Measurements from ENCODE around the gene ULK4. TPM values are rescaled to one million over a fixed set of nuclear protein-coding genes. Genes with fewer than 3 reads are reported as not detected.
"Not testable (repeated sequence)": the region's sequence is repeated elsewhere in the genome, so short reads cannot be mapped to it uniquely, and the experiment has no call there.

ULK4 gene
- total RNA-seq, 2 donors from 2014 or later: 7.0 to 7.7 TPM

- no peak overlapping the region for H3K4me3 Mint-ChIP-seq
- H3K27ac Mint-ChIP-seq: no peak overlapping the region
- H3K27me3 Mint-ChIP-seq: no peaks in the 10 kb centered on the region
- H3K9me3 Mint-ChIP-seq: peaks cover 4% of the 10 kb centered on the region
- peaks cover 14% of the 10 kb centered on the region for H3K36me3 Mint-ChIP-seq (ENCODE audit: low read depth)
- no peak for ATAC-seq (replicated peaks)
- no peaks in the 10 kb centered on the region for H3K4me1 Mint-ChIP-seq
Observed at GRCh38 chr3:41688595-41689380, 273.1 kb downstream of the ULK4 start.

GRCh38 chr3:41684797-41685735 is 276.8 kb downstream of the ULK4 start:
- Mint-ChIP-seq H3K36me3 (ENCODE audit: low read depth) (peaks cover 21% of the 10 kb centered on the region), H3K27me3 (no peaks in the 10 kb centered on the region)

GRCh38 chr3:41683666-41684350 is 278.1 kb downstream of the ULK4 start:
- no peak for ATAC-seq (replicated peaks)
- H3K9me3 Mint-ChIP-seq: no peaks in the 10 kb centered on the region
- H3K4me3 Mint-ChIP-seq: no peak overlapping the region
- H3K36me3 Mint-ChIP-seq (ENCODE audit: low read depth): peaks cover 21% of the 10 kb centered on the region
- H3K27ac Mint-ChIP-seq: no peak overlapping the region
- H3K4me1 Mint-ChIP-seq: no peaks in the 10 kb centered on the region
- no peaks in the 10 kb centered on the region for H3K27me3 Mint-ChIP-seq

More at GRCh38 chr3:41684797-41685735, 276.8 kb downstream of the ULK4 start:
- Mint-ChIP-seq H3K27ac (no peak overlapping the region), H3K4me3 (no peak overlapping the region), H3K4me1 (no peaks in the 10 kb centered on the region), H3K9me3 (no peaks in the 10 kb centered on the region)
- ATAC-seq (replicated peaks): no peak

- no peaks in the 10 kb centered on the region for H3K4me1 Mint-ChIP-seq
- no peak for ATAC-seq (replicated peaks)
- H3K4me3 Mint-ChIP-seq: no peak overlapping the region
- H3K27ac Mint-ChIP-seq: no peak overlapping the region
- peaks cover 21% of the 10 kb centered on the region for H3K36me3 Mint-ChIP-seq (ENCODE audit: low read depth)
- no peaks in the 10 kb centered on the region for H3K27me3 Mint-ChIP-seq
- H3K9me3 Mint-ChIP-seq: no peaks in the 10 kb centered on the region
Observed at GRCh38 chr3:41682996-41683395, 278.9 kb downstream of the ULK4 start.

- no peak overlapping the region for H3K27ac Mint-ChIP-seq
- H3K9me3 Mint-ChIP-seq: no peaks in the 10 kb centered on the region
- H3K36me3 Mint-ChIP-seq (ENCODE audit: low read depth): peaks cover 21% of the 10 kb centered on the region
- H3K4me3 Mint-ChIP-seq: no peak overlapping the region
- no peak for ATAC-seq (replicated peaks)
- no peaks in the 10 kb centered on the region for H3K4me1 Mint-ChIP-seq
- no peaks in the 10 kb centered on the region for H3K27me3 Mint-ChIP-seq
Observed at GRCh38 chr3:41682382-41682781, 279.5 kb downstream of the ULK4 start.

GRCh38 chr3:41681479-41681878 is 280.4 kb downstream of the ULK4 start:
- no peak for ATAC-seq (replicated peaks)
- Mint-ChIP-seq H3K4me3 (no peak overlapping the region), H3K4me1 (no peaks in the 10 kb centered on the region), H3K27ac (no peak overlapping the region), H3K36me3 (ENCODE audit: low read depth) (peaks cover 20% of the 10 kb centered on the region), H3K9me3 (no peaks in the 10 kb centered on the region), H3K27me3 (no peaks in the 10 kb centered on the region)

- Mint-ChIP-seq H3K9me3 (no peaks in the 10 kb centered on the region), H3K4me3 (no peak overlapping the region), H3K27ac (no peak overlapping the region), H3K27me3 (no peaks in the 10 kb centered on the region), H3K36me3 (ENCODE audit: low read depth) (peaks cover 12% of the 10 kb centered on the region), H3K4me1 (no peaks in the 10 kb centered on the region)
- no peak for ATAC-seq (replicated peaks)
Observed at GRCh38 chr3:41679374-41679773, 282.5 kb downstream of the ULK4 start.

GRCh38 chr3:41675102-41675501 is 286.8 kb downstream of the ULK4 start:
- not testable (repeated sequence) for H3K27me3 Mint-ChIP-seq; H3K9me3 Mint-ChIP-seq; H3K4me1 Mint-ChIP-seq; H3K4me3 Mint-ChIP-seq; ATAC-seq (replicated peaks); H3K36me3 Mint-ChIP-seq (ENCODE audit: low read depth); H3K27ac Mint-ChIP-seq

GRCh38 chr3:41674449-41674848 is 287.5 kb downstream of the ULK4 start:
- Mint-ChIP-seq H3K27ac (no peak overlapping the region), H3K4me3 (no peak overlapping the region), H3K27me3 (no peaks in the 10 kb centered on the region), H3K4me1 (no peaks in the 10 kb centered on the region), H3K9me3 (peaks cover 5% of the 10 kb centered on the region), H3K36me3 (ENCODE audit: low read depth) (no peaks in the 10 kb centered on the region)
- no peak for ATAC-seq (replicated peaks)

- no peak overlapping the region for H3K27ac Mint-ChIP-seq
- H3K36me3 Mint-ChIP-seq (ENCODE audit: low read depth): peaks cover under 1% of the 10 kb centered on the region
- H3K9me3 Mint-ChIP-seq: peaks cover 5% of the 10 kb centered on the region
- no peaks in the 10 kb centered on the region for H3K27me3 Mint-ChIP-seq
- H3K4me3 Mint-ChIP-seq: no peak overlapping the region
- ATAC-seq (replicated peaks): no peak
- H3K4me1 Mint-ChIP-seq: no peaks in the 10 kb centered on the region
Observed at GRCh38 chr3:41673650-41674049, 288.3 kb downstream of the ULK4 start.

GRCh38 chr3:41668379-41668778 is 293.5 kb downstream of the ULK4 start:
- H3K4me1 Mint-ChIP-seq: no peaks in the 10 kb centered on the region
- ATAC-seq (replicated peaks): no peak
- peaks cover 37% of the 10 kb centered on the region for H3K36me3 Mint-ChIP-seq (ENCODE audit: low read depth)
- H3K9me3 Mint-ChIP-seq: peaks cover 18% of the 10 kb centered on the region
- no peak overlapping the region for H3K27ac Mint-ChIP-seq
- no peaks in the 10 kb centered on the region for H3K27me3 Mint-ChIP-seq
- H3K4me3 Mint-ChIP-seq: no peak overlapping the region

GRCh38 chr3:41662288-41662687 is 299.6 kb downstream of the ULK4 start:
- no peaks in the 10 kb centered on the region for H3K4me1 Mint-ChIP-seq
- H3K9me3 Mint-ChIP-seq: peaks cover 9% of the 10 kb centered on the region
- no peak overlapping the region for H3K4me3 Mint-ChIP-seq
- peaks cover 66% of the 10 kb centered on the region for H3K36me3 Mint-ChIP-seq (ENCODE audit: low read depth)
- ATAC-seq (replicated peaks): no peak
- no peaks in the 10 kb centered on the region for H3K27me3 Mint-ChIP-seq
- no peak overlapping the region for H3K27ac Mint-ChIP-seq

- Mint-ChIP-seq H3K4me3 (no peak overlapping the region), H3K4me1 (no peaks in the 10 kb centered on the region), H3K36me3 (ENCODE audit: low read depth) (peaks cover 65% of the 10 kb centered on the region), H3K9me3 (peaks cover 9% of the 10 kb centered on the region), H3K27me3 (no peaks in the 10 kb centered on the region), H3K27ac (no peak overlapping the region)
- ATAC-seq (replicated peaks): no peak
Observed at GRCh38 chr3:41661796-41662195, 300.1 kb downstream of the ULK4 start.

GRCh38 chr3:41660510-41660909 is 301.4 kb downstream of the ULK4 start:
- Mint-ChIP-seq H3K4me3 (no peak overlapping the region), H3K9me3 (peaks cover under 1% of the 10 kb centered on the region), H3K36me3 (ENCODE audit: low read depth) (peaks cover 53% of the 10 kb centered on the region), H3K27ac (no peak overlapping the region), H3K4me1 (no peaks in the 10 kb centered on the region), H3K27me3 (no peaks in the 10 kb centered on the region)
- no peak for ATAC-seq (replicated peaks)
